Esophagus squamous epithelium (tissue), 4 donors: ENCODE measurements around the gene LARGE1.
"Not testable (repeated sequence)": the region's sequence is repeated elsewhere in the genome, so short reads cannot be mapped to it uniquely, and the experiment has no call there.

Experiments used
- CTCF ChIP-seq, 6 experiments: fragments of 450-650 bp in 4 of 6; fragments of 200-600 bp in 2 of 6; sonication (generic) in 2 of 6; IDR thresholded peaks; one replicate each; pipeline ENCODE4 v1.5.1; 2016 to 2019; ENCODE audit warnings: antibody characterized with exemption in 6 of 6, mild to moderate bottlenecking in 4 of 6, moderate library complexity in 4 of 6
- POLR2A ChIP-seq, 4 donors: fragments of 450-650 bp; IDR thresholded peaks; one replicate each; pipeline ENCODE4 v1.6.1; 2017; ENCODE audit warnings: antibody characterized with exemption in 4 of 4, mild to moderate bottlenecking in 4 of 4, moderate library complexity in 3 of 4

DNA sequence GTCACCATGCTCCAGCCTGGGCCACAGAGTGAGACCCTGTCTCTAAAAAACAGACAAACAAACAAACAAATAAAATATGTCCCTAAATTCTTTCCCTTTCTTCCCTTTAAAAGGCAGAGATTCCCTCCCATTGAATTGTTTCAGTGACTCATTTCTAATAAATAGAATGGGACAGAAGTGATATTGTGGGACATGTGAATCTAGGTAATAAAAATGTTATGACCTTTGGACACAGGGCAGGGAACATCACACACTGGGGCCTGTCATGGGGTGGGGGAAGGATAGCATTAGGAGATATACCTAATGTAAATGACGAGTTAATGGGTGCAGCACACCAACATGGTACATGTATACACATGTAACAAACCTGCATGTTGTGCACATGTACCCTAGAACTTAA, 459.0 kb downstream of the LARGE1 start:
- not testable (repeated sequence) for TF ChIP-seq CTCF, POLR2A (IDR thresholded peaks at IDR 0.05)
